Superior temporal gyrus (tissue), 1 donor: ENCODE measurements around the gene IVL.

Experiments used
- DNase-seq: peaks from one replicate; pipeline ENCODE4 v3.0.0-alpha.2; 2016; ENCODE audit errors: extremely low spot score

IVL gene

GRCh38 chr1:152946651-152947256 is 38.4 kb downstream of the IVL start, which contains the start of gene SPRR5:
Gene SPRR5 (plus strand): TSS chr1:152947206. CDS start chr1:152948555, 1,349 bp downstream.
- DNase-seq = no peak

GRCh38 chr1:152951711-152952110 is 43.4 kb downstream of the IVL start:
- DNase-seq = no peak

GRCh38 chr1:152953761-152954160 is 45.4 kb downstream of the IVL start:
- no peak for DNase-seq

- DNase-seq = no peak
These were observed 46.1 kb downstream of the IVL start for GRCh38 chr1:152954436-152954835.

GRCh38 chr1:152957561-152957960 is 49.2 kb downstream of the IVL start:
- no peak for DNase-seq

GRCh38 chr1:152959273-152959672 is 50.9 kb downstream of the IVL start:
- DNase-seq = no peak

GRCh38 chr1:152959801-152960451 is 51.6 kb downstream of the IVL start:
- no peak for DNase-seq

- no peak for DNase-seq
These were observed 52.2 kb downstream of the IVL start for GRCh38 chr1:152960452-152961044.
